SK-N-MC (cell line): ENCODE data around the gene CSF2.

ENCODE experiments used
- EZH2 ChIP-seq: fragments of 200-600 bp; sonication (generic); IDR thresholded peaks from one replicate; pipeline ENCODE4 v1.6.1; 2017; ENCODE audit warnings: antibody characterized with exemption
- FOXP2 ChIP-seq: optimal IDR thresholded peaks from 2 replicates; pipeline ENCODE3; 2011; ENCODE audit warnings: mild to moderate bottlenecking, moderate library complexity; ENCODE audit not compliant: insufficient read depth; ENCODE audit errors: extremely low read length, control extremely low read depth
- POLR2AphosphoS5 ChIP-seq: IDR thresholded peaks from 2 replicates; pipeline ENCODE4 v1.6.1; 2012; ENCODE audit warnings: mild to moderate bottlenecking, low read depth, low read length, borderline replicate concordance

GRCh38 chr5:132110195-132110594, 36.6 kb downstream of the CSF2 start:
- no peak for TF ChIP-seq EZH2
- no peak for TF ChIP-seq POLR2AphosphoS5
- no peak for TF ChIP-seq FOXP2
